GM18951 (cell line): ENCODE results near the gene CHID1.

ENCODE experiments used
- POLR2A ChIP-seq: IDR thresholded peaks from 4 replicates; pipeline ENCODE4 v1.6.1; 2011; ENCODE audit warnings: mild to moderate bottlenecking; ENCODE audit not compliant: insufficient read length, insufficient read depth; ENCODE audit errors: extremely low read depth
- in situ Hi-C: fragments of 300-500 bp; cut with MboI; formaldehyde crosslinking; loops from one replicate; pipeline ENCODE4 v1.12.0; 2022; ENCODE audit warnings: low sequenced_read_pairs, mixed read lengths, inconsistent platforms; ENCODE audit not compliant: unreplicated experiment

The CHID1 gene

DNA sequence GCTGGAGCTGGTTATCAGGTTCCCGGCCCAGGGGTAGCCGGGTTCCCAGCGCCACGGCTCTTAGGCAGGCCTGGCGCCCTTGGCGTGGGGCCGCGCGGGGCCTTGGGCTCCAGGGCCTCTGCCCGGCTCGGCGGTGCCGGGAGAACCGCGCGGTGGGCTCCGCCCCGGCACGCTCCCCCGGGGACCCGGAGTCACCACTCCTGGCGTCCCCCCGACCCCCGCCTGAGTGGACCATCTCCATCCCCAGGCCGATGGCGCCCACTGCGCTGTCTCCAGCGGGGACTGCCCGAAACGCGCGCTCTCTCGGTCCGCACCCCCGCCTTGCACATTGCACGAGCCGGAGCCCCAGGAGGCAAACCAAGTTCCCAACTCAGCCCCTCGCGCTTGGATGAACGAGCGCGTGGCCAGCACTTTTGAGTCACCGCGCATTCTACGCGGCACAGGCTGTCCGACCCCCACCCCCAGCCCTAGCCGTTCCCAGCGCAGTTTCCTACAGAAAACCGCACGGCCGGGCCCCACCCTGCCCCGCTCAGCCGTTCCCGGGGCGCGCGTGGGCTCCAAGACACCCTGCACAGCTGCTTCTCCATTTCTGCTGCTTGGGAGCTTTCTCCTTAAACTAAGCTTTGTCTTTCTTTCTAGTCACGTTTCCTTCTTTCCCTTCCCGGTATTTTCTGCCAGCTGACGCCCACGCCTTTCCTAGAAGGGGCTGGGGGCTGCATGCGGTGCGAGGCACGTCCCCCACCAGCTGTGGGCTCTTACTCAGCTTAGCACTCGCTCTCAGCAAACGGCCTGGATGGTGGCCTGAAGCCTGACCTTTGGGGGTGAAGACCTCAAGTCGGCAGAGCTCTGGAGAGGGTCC lies 650 bp upstream of the CHID1 start:
- peak; percentile 63 for TF ChIP-seq POLR2A
- in situ Hi-C loops = no loop called here

DNA sequence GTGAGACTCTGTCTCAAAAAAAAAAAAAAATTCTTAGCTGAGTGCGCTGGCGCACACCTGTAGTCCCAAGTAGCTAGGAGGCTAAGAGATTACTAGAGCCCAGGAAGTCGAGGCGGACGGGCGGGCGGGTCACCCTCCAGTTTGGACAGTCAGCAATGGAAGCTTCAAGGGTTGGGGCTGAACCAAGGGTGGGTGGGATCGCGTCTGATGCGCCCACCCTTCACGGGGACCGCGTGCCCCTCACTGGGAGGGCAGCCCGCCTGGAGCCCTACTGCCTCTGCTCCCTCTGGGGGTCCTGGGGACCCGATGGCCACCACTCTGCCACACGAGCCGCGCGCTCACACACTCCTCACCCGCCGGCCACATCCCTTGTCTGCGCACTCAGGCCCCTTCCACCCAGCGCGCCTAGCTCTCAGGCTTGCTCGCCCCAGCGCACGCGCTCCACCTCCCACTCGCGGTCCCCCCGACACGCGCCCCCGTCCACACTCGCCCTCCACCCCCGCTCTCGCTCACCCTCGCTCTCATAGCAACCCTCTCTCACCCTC lies 494 bp downstream of the CHID1 start:
- TF ChIP-seq POLR2A = no peak
- in situ Hi-C loops = no loop called here

DNA sequence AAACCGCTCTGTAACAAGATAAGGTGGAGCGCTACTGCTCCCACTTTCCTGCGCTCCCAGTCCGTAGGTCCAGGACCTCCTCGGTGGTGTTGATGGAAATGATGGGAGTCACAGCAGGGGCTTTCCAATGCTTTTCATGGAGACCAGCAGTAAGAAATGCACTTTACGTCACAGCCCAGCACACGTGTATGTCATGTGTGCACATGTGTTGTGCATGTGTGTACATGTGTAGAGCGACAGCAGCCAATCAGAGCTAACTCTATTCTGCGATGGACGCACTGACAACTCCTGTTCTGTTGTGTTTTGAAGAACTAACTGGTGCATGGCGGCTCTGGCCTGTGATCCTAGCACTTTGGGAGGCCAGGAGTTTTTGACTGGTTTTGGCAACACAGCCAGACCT lies 1.2 kb downstream of the CHID1 start:
- no peak for TF ChIP-seq POLR2A

DNA sequence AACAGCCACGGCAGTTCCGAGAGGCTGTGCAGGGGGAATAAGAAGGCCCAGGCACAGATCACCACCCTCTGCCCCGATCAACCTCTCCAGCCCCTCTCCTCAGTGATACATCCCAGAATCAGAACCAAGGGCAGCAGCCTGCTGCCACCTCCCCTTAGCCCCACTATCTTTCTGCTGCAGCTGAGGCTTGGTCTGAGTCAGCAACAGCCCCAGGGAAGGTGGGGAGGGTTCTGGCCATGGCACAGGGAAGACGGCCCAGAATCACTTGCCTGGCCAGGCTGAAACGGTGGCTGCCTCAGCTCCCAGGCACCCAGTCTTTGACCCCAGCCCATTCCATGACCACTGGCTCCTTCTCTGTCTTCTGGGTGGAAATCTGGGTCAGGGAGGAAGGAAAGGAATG lies 2.3 kb downstream of the CHID1 start:
- no peak for TF ChIP-seq POLR2A
- in situ Hi-C loops = no loop called here

More for the DNA sequence above, 1.2 kb downstream of the CHID1 start:
- in situ Hi-C loops = no loop called here

DNA sequence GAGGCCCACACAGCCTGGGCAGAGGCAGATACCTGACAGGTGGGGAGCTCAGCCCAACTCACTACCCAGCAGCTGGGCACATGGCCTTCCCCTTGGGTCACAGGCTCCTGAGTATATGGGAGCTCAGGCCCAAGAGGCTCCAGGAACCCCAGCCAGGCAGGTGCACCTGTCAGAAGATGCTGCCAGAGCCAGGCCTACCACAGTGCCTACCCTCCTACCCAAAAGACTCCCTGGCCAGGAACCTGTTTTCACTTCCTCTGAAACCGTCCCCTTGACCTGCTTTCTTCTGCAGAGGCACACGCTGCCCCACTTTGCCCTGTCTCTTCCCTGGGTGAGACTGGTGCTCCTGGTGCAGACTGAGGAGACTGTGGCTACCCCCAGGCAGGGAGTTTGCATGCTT lies 2.9 kb downstream of the CHID1 start:
- in situ Hi-C loops = no loop called here
- no peak for TF ChIP-seq POLR2A

DNA sequence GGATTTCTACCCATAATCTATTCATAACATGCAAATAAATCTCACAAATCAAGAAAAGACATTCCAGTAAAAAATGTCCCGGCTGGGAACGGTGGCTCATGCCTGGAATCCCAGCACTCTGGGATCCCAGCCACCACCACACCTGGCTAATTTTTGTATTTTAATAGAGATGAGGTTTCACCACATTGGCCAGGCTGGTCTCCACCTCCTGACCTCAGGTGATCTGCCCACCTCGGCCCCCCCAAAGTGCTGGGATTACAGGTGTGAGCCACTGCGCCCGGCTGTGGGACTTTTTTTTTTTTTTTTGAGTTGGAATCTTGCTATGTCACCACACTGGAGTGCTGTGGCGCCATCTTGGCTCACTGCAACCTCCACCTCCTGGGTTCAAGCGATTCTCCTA lies 4.7 kb downstream of the CHID1 start:
- TF ChIP-seq POLR2A = no peak
- in situ Hi-C loops = no loop called here

- TF ChIP-seq POLR2A = no peak
- in situ Hi-C loops = no loop called here
Observed at GRCh38 chr11:904380-904779, 6.2 kb downstream of the CHID1 start.

GRCh38 chr11:901452-902061 lies 9.1 kb downstream of the CHID1 start:
- TF ChIP-seq POLR2A = no peak
- in situ Hi-C loops = no loop called here

DNA sequence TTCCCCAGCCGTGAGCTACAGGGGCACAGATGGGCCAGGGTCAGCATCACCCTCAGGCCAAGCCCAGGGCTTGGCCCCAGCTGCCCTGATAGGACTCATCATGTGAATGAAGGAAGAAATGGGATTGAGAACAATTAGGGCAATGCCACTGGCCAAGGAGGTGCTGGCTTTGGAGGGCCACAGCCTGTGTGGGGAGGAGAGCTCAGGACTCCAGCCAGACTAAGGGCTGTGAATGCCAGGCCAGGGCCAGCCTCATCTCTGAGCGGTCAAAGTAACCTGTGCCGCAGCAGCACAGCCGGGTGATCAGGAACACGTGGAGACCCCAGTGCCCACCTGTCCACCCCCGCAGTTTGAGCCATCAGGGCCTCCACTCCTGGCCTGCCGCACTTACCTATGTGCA lies 10.1 kb downstream of the CHID1 start:
- TF ChIP-seq POLR2A = no peak
- in situ Hi-C loops = no loop called here

DNA sequence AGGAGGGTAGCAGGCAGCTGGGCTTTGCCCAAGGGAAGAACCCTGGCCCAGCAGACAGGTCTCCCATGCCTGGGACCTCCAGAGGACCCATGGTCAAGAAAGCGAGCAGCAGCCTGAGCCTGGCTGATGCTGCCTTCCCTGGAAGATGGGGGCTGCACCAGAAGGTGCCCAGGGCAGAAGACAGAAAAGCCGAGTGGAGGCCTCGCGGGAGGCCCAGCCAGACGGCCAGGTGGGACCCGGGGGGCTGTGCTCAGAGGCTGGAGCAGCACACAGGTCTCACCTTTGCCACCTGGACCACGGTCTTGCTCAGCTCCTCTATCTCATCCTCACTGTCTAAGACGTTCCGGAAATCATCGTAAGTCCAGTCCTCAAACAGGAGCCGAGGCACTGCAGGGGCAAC lies 10.9 kb downstream of the CHID1 start:
- in situ Hi-C loops = loop anchor here (25.0 kb wide), 1 partner anchor 138 kb away; the partner anchor contains the start of gene MUC6
- TF ChIP-seq POLR2A = no peak

DNA sequence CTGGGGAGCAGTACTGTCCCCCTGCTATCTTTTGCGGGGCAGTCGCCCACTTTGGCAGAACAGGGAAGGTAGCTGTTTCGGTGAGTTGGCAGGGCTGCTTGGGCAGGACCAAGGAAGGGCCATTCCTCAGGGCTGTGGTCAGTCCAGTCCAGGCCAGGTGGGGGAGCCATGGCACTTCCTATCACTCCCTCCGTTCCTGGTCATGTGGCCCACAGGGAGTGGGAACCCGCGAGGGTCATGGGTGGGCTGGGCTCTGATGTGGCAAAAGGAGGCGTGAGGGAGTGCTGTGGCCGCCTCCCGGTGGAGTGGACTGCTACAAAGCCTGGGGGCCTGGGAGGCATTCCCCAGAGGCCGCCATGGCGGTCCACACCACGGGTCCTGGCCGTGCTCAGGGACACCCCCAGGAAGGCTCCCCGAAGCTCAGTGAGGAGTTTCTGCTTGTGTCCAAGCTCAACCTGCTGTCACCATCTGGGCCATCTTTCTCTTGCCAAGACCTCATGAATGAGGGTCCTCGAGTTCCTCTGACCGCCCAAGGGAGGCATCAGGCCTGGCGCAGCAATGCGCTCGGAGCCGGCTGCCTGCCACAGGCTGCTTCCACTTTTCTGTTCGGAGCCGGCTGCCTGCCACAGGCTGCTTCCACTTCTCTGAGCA lies 11.9 kb downstream of the CHID1 start:
- in situ Hi-C loops = loop anchor here (25.0 kb wide), 1 partner anchor 139 kb away; the partner anchor contains the start of gene MUC6
- TF ChIP-seq POLR2A = no peak

DNA sequence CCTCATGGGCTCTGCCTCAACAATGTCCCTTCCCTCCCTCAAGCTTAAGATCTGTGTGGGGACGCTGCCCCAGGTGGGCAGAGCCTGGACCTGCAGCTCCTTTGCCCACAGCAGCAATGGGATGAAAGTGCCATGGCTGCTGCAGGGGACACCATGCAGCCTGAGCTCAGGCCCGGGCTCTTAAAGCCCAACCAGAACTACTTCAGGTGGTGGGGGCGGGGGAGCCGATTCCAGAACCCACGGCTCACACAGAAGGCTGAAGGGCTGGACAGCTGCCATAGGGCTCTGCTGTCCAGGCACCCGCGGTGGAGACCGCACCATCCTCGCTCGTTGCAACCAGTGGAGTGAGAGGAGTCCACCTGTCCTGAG lies 12.5 kb downstream of the CHID1 start:
- in situ Hi-C loops = loop anchor here (25.0 kb wide), 1 partner anchor 139 kb away; the partner anchor contains the start of gene MUC6

DNA sequence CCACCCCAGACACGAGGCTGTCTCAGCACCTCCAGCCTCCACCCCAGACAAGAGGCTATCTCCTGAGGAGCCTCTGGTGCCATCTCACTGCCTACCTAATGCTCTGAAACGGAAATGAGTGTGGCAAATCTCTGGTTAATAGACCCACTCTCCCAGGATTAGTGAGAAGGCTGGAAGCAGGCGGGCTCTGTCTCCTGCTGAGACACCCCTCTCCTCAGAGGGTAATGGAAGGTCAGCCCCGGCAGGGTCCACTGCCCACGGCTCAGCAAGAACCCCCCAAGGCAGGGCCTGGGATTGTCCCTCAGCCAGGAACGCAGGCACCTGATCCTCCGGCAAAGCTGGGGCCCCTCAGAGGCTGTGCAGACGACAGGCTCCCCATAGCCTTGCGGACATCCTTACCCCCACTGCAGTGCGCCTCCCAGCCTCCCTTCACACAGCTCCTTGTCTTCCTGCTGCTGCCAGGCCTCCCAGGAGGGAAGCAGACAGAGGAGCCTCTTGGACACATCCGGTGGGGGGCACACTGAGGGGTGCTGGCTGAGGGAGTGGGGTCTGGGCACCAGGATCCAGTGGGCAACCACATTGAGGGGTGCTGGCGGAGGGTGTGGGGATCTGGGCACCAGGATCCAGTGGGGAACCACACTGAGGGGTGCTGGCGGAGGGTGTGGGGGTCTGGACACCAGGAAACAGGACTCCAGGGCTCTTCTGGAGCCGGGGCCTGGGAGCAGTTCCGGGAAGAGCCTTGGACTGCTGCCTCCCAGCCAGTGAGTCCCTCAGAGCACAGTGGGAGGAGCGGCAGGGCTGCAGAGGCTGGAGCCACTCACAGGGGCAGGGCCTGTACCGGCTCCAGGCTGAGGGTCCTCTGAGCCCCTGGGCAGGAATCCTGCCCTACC lies 13.1 kb downstream of the CHID1 start:
- in situ Hi-C loops = loop anchor here (25.0 kb wide), 1 partner anchor 140 kb away; the partner anchor contains the start of gene MUC6

More for the DNA sequence above, 12.5 kb downstream of the CHID1 start:
- TF ChIP-seq POLR2A = no peak

More for the DNA sequence above, 13.1 kb downstream of the CHID1 start:
- TF ChIP-seq POLR2A = no peak
